Calu3 (cell line): Measurements from ENCODE around the gene ATP6V1G2. TPM values are rescaled to one million over a fixed set of nuclear protein-coding genes. Genes with fewer than 3 reads are reported as not detected.
A peak's percentile ranks its signal among the peaks of the same experiment; 100 is the strongest.

ENCODE experiments used
- BruUV-seq: library from RNA; stranded (reverse); fragments of 400-500 nt; replicated peaks from 2 replicates; lab custom pipeline; 2021; lab: Mats Ljungman, UMichigan
- CTCF ChIA-PET: fragments of 300-600 bp; sonication (Branson Sonifier 250); formaldehyde crosslinking; loops from one replicate; lab custom pipeline; 2022; ENCODE audit warnings: antibody characterized with exemption; lab: Charles Lee
- DNase-seq: peaks from one replicate; pipeline ENCODE4 v3.0.0; 2022
- H3K27ac Mint-ChIP-seq: one replicate; pipeline ENCODE4 v1.8.0; 2022; ENCODE audit warnings: mixed read lengths; ENCODE audit not compliant: unreplicated experiment
- H3K27me3 Mint-ChIP-seq: one replicate; pipeline ENCODE4 v1.8.0; 2022; ENCODE audit warnings: mixed read lengths; ENCODE audit not compliant: unreplicated experiment
- H3K36me3 Mint-ChIP-seq: one replicate; pipeline ENCODE4 v1.8.0; 2022; ENCODE audit warnings: mild to moderate bottlenecking, moderate library complexity, mixed read lengths; ENCODE audit not compliant: insufficient read depth, unreplicated experiment
- H3K4me1 Mint-ChIP-seq: one replicate; pipeline ENCODE4 v1.8.0; 2022; ENCODE audit warnings: mild to moderate bottlenecking, low read depth, mixed read lengths; ENCODE audit not compliant: unreplicated experiment
- H3K4me3 Mint-ChIP-seq: one replicate; pipeline ENCODE4 v1.8.0; 2022; ENCODE audit warnings: mild to moderate bottlenecking, low read depth, moderate library complexity, mixed read lengths; ENCODE audit not compliant: unreplicated experiment
- H3K9me3 Mint-ChIP-seq: one replicate; pipeline ENCODE4 v1.8.0; 2022; ENCODE audit warnings: low read depth, mixed read lengths; ENCODE audit not compliant: unreplicated experiment
- CTCF ChIP-seq: fragments of 200-600 bp; IDR thresholded peaks from one replicate; pipeline ENCODE4 v1.8.0; 2022; ENCODE audit warnings: antibody characterized with exemption; ENCODE audit not compliant: unreplicated experiment
- intact Hi-C: fragments of 100-400 bp; cut with micrococcal nuclease; formaldehyde crosslinking; loops from one replicate; pipeline ENCODE4 v1.10.0; 2022; ENCODE audit not compliant: unreplicated experiment
- total RNA-seq: library from RNA; stranded (reverse); gene quantifications from 2 replicates; pipeline ENCODE4 v1.2.3, GENCODE V29; 2022

The ATP6V1G2 gene
- total RNA-seq, 1 experiment from 2014 or later = 1.0 TPM

GRCh38 chr6:31582230-31582643, 35.8 kb upstream of the ATP6V1G2 start, which contains the start of gene LTB:
Gene LTB (minus strand): TSS chr6:31582424. CDS start chr6:31582417, 7 bp downstream.
- intact Hi-C loops = no loop called here
- DNase-seq = no peak
- no peaks in the 10 kb centered on the region for H3K9me3 Mint-ChIP-seq
- H3K4me1 Mint-ChIP-seq = peaks cover 26% of the 10 kb centered on the region
- peaks cover 29% of the 10 kb centered on the region for H3K27me3 Mint-ChIP-seq
- BruUV-seq = no TSS peak
- no peak for TF ChIP-seq CTCF
- CTCF ChIA-PET = interaction anchor here (0.9 to 4.3 kb wide), 5 partner anchors 9 to 35 kb away, joined by 3 to 29 read pairs (median 6); partner anchors contain the start of gene NFKBIL1
- peak within 1 kb of the TSS; percentile 91 for H3K4me3 Mint-ChIP-seq
- H3K36me3 Mint-ChIP-seq = peaks cover 13% of the 10 kb centered on the region
- H3K27ac Mint-ChIP-seq = peak within 1 kb of the TSS; percentile 43

GRCh38 chr6:31581434-31582229, 35.2 kb upstream of the ATP6V1G2 start:
- Mint-ChIP-seq H3K27me3 (peaks cover 26% of the 10 kb centered on the region), H3K4me3 (peak overlapping the region; percentile 91), H3K36me3 (peaks cover 13% of the 10 kb centered on the region), H3K27ac (peak overlapping the region; percentile 43), H3K9me3 (no peaks in the 10 kb centered on the region), H3K4me1 (peaks cover 26% of the 10 kb centered on the region)
- CTCF ChIA-PET = interaction anchor here (0.6 to 4.3 kb wide), 10 partner anchors 16 to 308 kb away, joined by 3 to 34 read pairs (median 6); partner anchors contain the start of genes DDX39B, MICB and NFKBIL1
- DNase-seq = peak; percentile 38
- BruUV-seq = no TSS peak
- TF ChIP-seq CTCF = no peak
- intact Hi-C loops = loop anchor here (1.0 kb wide), 1 partner anchor 17 kb away; no protein-coding TSS in a partner anchor

GRCh38 chr6:31580807-31581433, 34.5 kb upstream of the ATP6V1G2 start:
- intact Hi-C loops = loop anchor here (1.0 kb wide), 1 partner anchor 17 kb away; no protein-coding TSS in a partner anchor
- TF ChIP-seq CTCF = peak; percentile 100
- peaks cover 13% of the 10 kb centered on the region for H3K36me3 Mint-ChIP-seq
- CTCF ChIA-PET = interaction anchor here (0.6 to 2.3 kb wide), 8 partner anchors 17 to 307 kb away, joined by 3 to 34 read pairs (median 6); partner anchors contain the start of genes DDX39B, MICB and NFKBIL1
- H3K27me3 Mint-ChIP-seq = peaks cover 33% of the 10 kb centered on the region
- DNase-seq = peak; percentile 98
- no peaks in the 10 kb centered on the region for H3K9me3 Mint-ChIP-seq
- peak overlapping the region; percentile 91 for H3K4me3 Mint-ChIP-seq
- BruUV-seq = no TSS peak
- H3K4me1 Mint-ChIP-seq = peaks cover 26% of the 10 kb centered on the region
- peak overlapping the region; percentile 43 for H3K27ac Mint-ChIP-seq

GRCh38 chr6:31580438-31580740, 34.0 kb upstream of the ATP6V1G2 start:
- Mint-ChIP-seq H3K36me3 (peaks cover 13% of the 10 kb centered on the region), H3K9me3 (no peaks in the 10 kb centered on the region), H3K27me3 (peaks cover 38% of the 10 kb centered on the region), H3K4me1 (peaks cover 26% of the 10 kb centered on the region), H3K27ac (peak overlapping the region; percentile 43), H3K4me3 (peak overlapping the region; percentile 91)
- intact Hi-C loops = no loop called here
- CTCF ChIA-PET = interaction anchor here (1.4 to 2.3 kb wide), 4 partner anchors 17 to 82 kb away, joined by 3 to 34 read pairs (median 6); partner anchors contain the start of genes DDX39B and MICB
- DNase-seq = no peak
- no TSS peak for BruUV-seq
- TF ChIP-seq CTCF = no peak
